ENCODE measurements around the gene ABI1.
"Not testable (repeated sequence)": the region's sequence is repeated elsewhere in the genome, so short reads cannot be mapped to it uniquely, and the experiment has no call there.

Gene ABI1

GRCh38 chr10:26860443-26861204 is at the start of gene ABI1:
Gene ABI1, minus strand, starts transcription at chr10:26860958. Its CDS starts 95 bp downstream, at chr10:26860863.
- Mint-ChIP-seq H3K4me1 (ENCODE audit: low read depth) (peaks cover 34% of the 10 kb centered on the region), H3K9me3 (no peaks in the 10 kb centered on the region), H3K27me3 (no peaks in the 10 kb centered on the region), H3K4me3 (peak within 1 kb of the TSS; percentile 92), H3K27ac (peak within 1 kb of the TSS; percentile 98), H3K36me3 (ENCODE audit: low read depth) (peaks cover 12% of the 10 kb centered on the region)
- peak; percentile 95 for DNase-seq

- Mint-ChIP-seq H3K27me3 (no peaks in the 10 kb centered on the region), H3K9me3 (no peaks in the 10 kb centered on the region), H3K4me3 (no peak overlapping the region), H3K36me3 (ENCODE audit: low read depth) (no peaks in the 10 kb centered on the region), H3K27ac (no peak overlapping the region), H3K4me1 (ENCODE audit: low read depth) (no peaks in the 10 kb centered on the region)
- no peak for DNase-seq
Observed at GRCh38 chr10:26909753-26910152, 49.0 kb upstream of the ABI1 start.

GRCh38 chr10:26905253-26905781 is 44.6 kb upstream of the ABI1 start:
- not testable (repeated sequence) for H3K27ac Mint-ChIP-seq; H3K4me3 Mint-ChIP-seq; H3K4me1 Mint-ChIP-seq (ENCODE audit: low read depth); DNase-seq; H3K9me3 Mint-ChIP-seq; H3K36me3 Mint-ChIP-seq (ENCODE audit: low read depth); H3K27me3 Mint-ChIP-seq

GRCh38 chr10:26903431-26904217 is 42.9 kb upstream of the ABI1 start:
- Mint-ChIP-seq H3K4me3 (no peak overlapping the region), H3K27me3 (no peaks in the 10 kb centered on the region), H3K4me1 (ENCODE audit: low read depth) (no peaks in the 10 kb centered on the region), H3K27ac (no peak overlapping the region), H3K9me3 (no peaks in the 10 kb centered on the region), H3K36me3 (ENCODE audit: low read depth) (no peaks in the 10 kb centered on the region)
- DNase-seq: no peak

GRCh38 chr10:26892306-26892923 is 31.7 kb upstream of the ABI1 start:
- H3K27ac Mint-ChIP-seq; H3K27me3 Mint-ChIP-seq; H3K4me1 Mint-ChIP-seq (ENCODE audit: low read depth); H3K36me3 Mint-ChIP-seq (ENCODE audit: low read depth); H3K4me3 Mint-ChIP-seq; DNase-seq; H3K9me3 Mint-ChIP-seq: not testable (repeated sequence)

- Mint-ChIP-seq H3K9me3 (peaks cover 10% of the 10 kb centered on the region), H3K4me1 (ENCODE audit: low read depth) (no peaks in the 10 kb centered on the region), H3K27ac (no peak overlapping the region), H3K4me3 (no peak overlapping the region), H3K27me3 (no peaks in the 10 kb centered on the region), H3K36me3 (ENCODE audit: low read depth) (no peaks in the 10 kb centered on the region)
- peak; percentile 50 for DNase-seq
Observed at GRCh38 chr10:26890956-26891355, 30.2 kb upstream of the ABI1 start.

GRCh38 chr10:26887611-26888215 is 27.0 kb upstream of the ABI1 start:
- Mint-ChIP-seq H3K4me3 (no peak overlapping the region), H3K27ac (no peak overlapping the region), H3K27me3 (peaks cover 13% of the 10 kb centered on the region), H3K36me3 (ENCODE audit: low read depth) (no peaks in the 10 kb centered on the region), H3K9me3 (peaks cover 4% of the 10 kb centered on the region), H3K4me1 (ENCODE audit: low read depth) (no peaks in the 10 kb centered on the region)
- no peak for DNase-seq

GRCh38 chr10:26881600-26882331 is 21.0 kb upstream of the ABI1 start:
- H3K36me3 Mint-ChIP-seq (ENCODE audit: low read depth): no peaks in the 10 kb centered on the region
- DNase-seq: no peak
- peaks cover 5% of the 10 kb centered on the region for H3K4me1 Mint-ChIP-seq (ENCODE audit: low read depth)
- H3K4me3 Mint-ChIP-seq: no peak overlapping the region
- H3K27me3 Mint-ChIP-seq: peaks cover 20% of the 10 kb centered on the region
- H3K9me3 Mint-ChIP-seq: no peaks in the 10 kb centered on the region
- no peak overlapping the region for H3K27ac Mint-ChIP-seq

- H3K27me3 Mint-ChIP-seq: peaks cover 16% of the 10 kb centered on the region
- no peaks in the 10 kb centered on the region for H3K9me3 Mint-ChIP-seq
- no peak overlapping the region for H3K4me3 Mint-ChIP-seq
- H3K4me1 Mint-ChIP-seq (ENCODE audit: low read depth): peaks cover 5% of the 10 kb centered on the region
- no peak for DNase-seq
- no peaks in the 10 kb centered on the region for H3K36me3 Mint-ChIP-seq (ENCODE audit: low read depth)
- no peak overlapping the region for H3K27ac Mint-ChIP-seq
Observed at GRCh38 chr10:26879744-26880143, 19.0 kb upstream of the ABI1 start.

GRCh38 chr10:26870766-26871165 is 10.0 kb upstream of the ABI1 start:
- Mint-ChIP-seq H3K4me3 (no peak overlapping the region), H3K36me3 (ENCODE audit: low read depth) (no peaks in the 10 kb centered on the region), H3K9me3 (no peaks in the 10 kb centered on the region), H3K27ac (no peak overlapping the region), H3K27me3 (peaks cover 4% of the 10 kb centered on the region), H3K4me1 (ENCODE audit: low read depth) (peaks cover 6% of the 10 kb centered on the region)
- DNase-seq: no peak

GRCh38 chr10:26869528-26869927 is 8.8 kb upstream of the ABI1 start:
- Mint-ChIP-seq H3K36me3 (ENCODE audit: low read depth) (no peaks in the 10 kb centered on the region), H3K27me3 (peaks cover 4% of the 10 kb centered on the region), H3K4me1 (ENCODE audit: low read depth) (peaks cover 6% of the 10 kb centered on the region), H3K9me3 (no peaks in the 10 kb centered on the region), H3K4me3 (no peak overlapping the region), H3K27ac (no peak overlapping the region)
- DNase-seq: no peak

GRCh38 chr10:26863351-26864076 is 2.8 kb upstream of the ABI1 start:
- no peak overlapping the region for H3K27ac Mint-ChIP-seq
- no peak for DNase-seq

GRCh38 chr10:26861205-26861998 is 644 bp upstream of the ABI1 start:
- no peaks in the 10 kb centered on the region for H3K9me3 Mint-ChIP-seq
- H3K27ac Mint-ChIP-seq: peak overlapping the region; percentile 98
- peaks cover 12% of the 10 kb centered on the region for H3K36me3 Mint-ChIP-seq (ENCODE audit: low read depth)
- DNase-seq: no peak
- peak overlapping the region; percentile 92 for H3K4me3 Mint-ChIP-seq
- peaks cover 32% of the 10 kb centered on the region for H3K4me1 Mint-ChIP-seq (ENCODE audit: low read depth)
- no peaks in the 10 kb centered on the region for H3K27me3 Mint-ChIP-seq

More at GRCh38 chr10:26863351-26864076, 2.8 kb upstream of the ABI1 start:
- H3K9me3 Mint-ChIP-seq: no peaks in the 10 kb centered on the region
- no peak overlapping the region for H3K4me3 Mint-ChIP-seq
- no peaks in the 10 kb centered on the region for H3K27me3 Mint-ChIP-seq
- peaks cover 14% of the 10 kb centered on the region for H3K4me1 Mint-ChIP-seq (ENCODE audit: low read depth)
- peaks cover 10% of the 10 kb centered on the region for H3K36me3 Mint-ChIP-seq (ENCODE audit: low read depth)

Measured in activated T-cell treated with anti-CD3 and anti-CD28 coated beads, Interleukin-2, amount 50 U/mL, for 24 hours (primary cell).